K562 (cell line): ENCODE results near the gene KAZN. TPM values are rescaled to one million over a fixed set of nuclear protein-coding genes. Genes with fewer than 3 reads are reported as not detected.

Experiments used
- ATAC-seq: fragments of 200-7000 bp; cut with Tn5 transposase; 3 replicates; pipeline ENCODE4 v1.9.1; 2020; ENCODE audit warnings: moderate library complexity
- BruUV-seq: library from RNA; stranded (reverse); fragments of 400-500 nt; replicated peaks from 2 replicates; lab custom pipeline; 2021; lab: Mats Ljungman, UMichigan
- CTCF ChIA-PET: fragments of 300-600 bp; formaldehyde crosslinking; extraction: SDS; loops from one replicate; lab custom pipeline; 2021; ENCODE audit warnings: low intra/inter-chr PET ratio; lab: Yijun Ruan, JAX
- POLR2A ChIA-PET: fragments of 300-600, 350-650 bp; sonication (Branson Sonifier 250); formaldehyde crosslinking; extraction: SDS; loops from one replicate; lab custom pipeline; 2021; ENCODE audit warnings: antibody characterized with exemption, inconsistent platforms; lab: Yijun Ruan, JAX
- DNase-seq, 4 experiments: peaks; one replicate each; pipeline versions ENCODE4 v3.0.0 to v3.0.0-alpha.2; 2011 to 2018; ENCODE audit warnings: low spot score in 3 of 4, mixed read lengths in 3 of 4; ENCODE audit errors: extremely low read depth in 1 of 4
- FAIRE-seq: peaks from 2 replicates; lab custom pipeline; 2011; peaks lifted over from hg19 to GRCh38; lab: Jason Lieb, UNC
- H2AFZ ChIP-seq: 2 replicates; pipeline ENCODE4 v1.6.0; 2011; ENCODE audit warnings: low read depth, low read length, control low read depth, inconsistent platforms
- H3K27ac ChIP-seq: fragments of 200-600 bp; 3 replicates; pipeline ENCODE4 v1.8.0; 2011; ENCODE audit warnings: low read depth, mild to moderate bottlenecking, control low read depth, inconsistent platforms, low read length, moderate library complexity, mixed read lengths; ENCODE audit errors: extremely low read depth
- H3K27me3 ChIP-seq, 2 experiments: fragments of 300-600 bp in 1 of 2; 2 replicates in 1 of 2; 3 replicates in 1 of 2; pipeline versions ENCODE4 v1.6.0 to v1.8.0; 2011; ENCODE audit warnings: inconsistent platforms in 2 of 2, low read length in 2 of 2, mild to moderate bottlenecking in 1 of 2, mixed read lengths in 1 of 2, moderate library complexity in 1 of 2; ENCODE audit not compliant: control insufficient read depth in 2 of 2, insufficient read depth in 2 of 2
- H3K36me3 ChIP-seq: fragments of 300-600 bp; 3 replicates; pipeline ENCODE4 v1.8.0; 2011; ENCODE audit warnings: mild to moderate bottlenecking, low read length, inconsistent platforms; ENCODE audit not compliant: control insufficient read depth, insufficient read depth
- H3K4me1 ChIP-seq, 2 experiments: fragments of 200-600 bp in 1 of 2; replicated peaks in 1 of 2; 2 replicates in 1 of 2; 3 replicates in 1 of 2; pipeline versions ENCODE4 v1.5.1 to v1.8.0; 2011; ENCODE audit warnings: inconsistent platforms in 2 of 2, low read length in 2 of 2, mild to moderate bottlenecking in 1 of 2, mixed read lengths in 1 of 2, moderate library complexity in 1 of 2; ENCODE audit not compliant: control insufficient read depth in 2 of 2, insufficient read depth in 2 of 2
- H3K4me2 ChIP-seq: 2 replicates; pipeline ENCODE4 v1.6.1; 2011; ENCODE audit warnings: low read length, control low read depth, inconsistent platforms, mixed read lengths; ENCODE audit not compliant: insufficient read depth
- H3K4me3 ChIP-seq: fragments of 200-600 bp; sonication (generic), shearing (Covaris generic); 2 replicates; pipeline ENCODE4 v1.5.1; 2016; ENCODE audit warnings: control low read depth, inconsistent platforms
- H3K79me2 ChIP-seq: fragments of 200-600 bp; 3 replicates; pipeline ENCODE4 v1.8.0; 2011; ENCODE audit warnings: low read length, inconsistent platforms; ENCODE audit not compliant: control insufficient read depth, insufficient read depth
- H3K9ac ChIP-seq, 2 experiments: 2 replicates each; pipeline versions ENCODE4 v1.6.0 to v1.6.1; 2011; ENCODE audit warnings: low read depth in 2 of 2, low read length in 2 of 2, control low read depth in 1 of 2, inconsistent platforms in 1 of 2, mild to moderate bottlenecking in 1 of 2, mixed read lengths in 1 of 2; ENCODE audit not compliant: insufficient read depth in 1 of 2
- H3K9me1 ChIP-seq: one replicate; pipeline ENCODE4 v1.6.0; 2011; ENCODE audit warnings: inconsistent platforms, mild to moderate bottlenecking, low read length, moderate library complexity; ENCODE audit not compliant: control insufficient read depth, insufficient read depth
- H3K9me3 ChIP-seq: replicated peaks from 2 replicates; pipeline ENCODE4 v1.5.1; 2011; ENCODE audit warnings: low read depth, low read length, inconsistent platforms; ENCODE audit not compliant: control insufficient read depth, insufficient read depth
- H4K20me1 ChIP-seq: replicated peaks from 2 replicates; pipeline ENCODE4 v1.6.1; 2011; ENCODE audit warnings: low read length, inconsistent platforms, mixed read lengths; ENCODE audit not compliant: control insufficient read depth, insufficient read depth
- CC2D1A ChIP-seq: fragments of 450-650 bp; IDR thresholded peaks from 2 replicates; pipeline ENCODE4 v1.6.1; 2017; ENCODE audit warnings: mild to moderate bottlenecking
- CREB3L1 ChIP-seq: fragments of 450-650 bp; IDR thresholded peaks from 2 replicates; pipeline ENCODE4 v1.6.1; 2014; ENCODE audit warnings: low read depth, mild to moderate bottlenecking, moderate library complexity, borderline replicate concordance
- CREBBP ChIP-seq: IDR thresholded peaks from one replicate; pipeline ENCODE4 v1.6.1; 2012; ENCODE audit warnings: low read depth, mild to moderate bottlenecking, control low read depth, inconsistent platforms, low read length
- DNMT1 ChIP-seq: fragments of 450-650 bp; IDR thresholded peaks from 2 replicates; pipeline ENCODE4 v1.6.1; 2016; ENCODE audit warnings: antibody characterized with exemption, mild to moderate bottlenecking
- NCOA4 ChIP-seq: fragments of 450-650 bp; IDR thresholded peaks from 2 replicates; pipeline ENCODE4 v1.6.1; 2018; ENCODE audit warnings: mild to moderate bottlenecking; ENCODE audit not compliant: partially characterized antibody
- NFATC3 ChIP-seq: fragments of 450-650 bp; IDR thresholded peaks from 2 replicates; pipeline ENCODE4 v1.6.1; 2017; ENCODE audit warnings: mild to moderate bottlenecking
- POLR3A ChIP-seq: IDR thresholded peaks from 2 replicates; pipeline ENCODE4 v1.6.1; 2011; ENCODE audit warnings: borderline replicate concordance, mild to moderate bottlenecking, moderate library complexity; ENCODE audit not compliant: insufficient read length, insufficient read depth; ENCODE audit errors: extremely low read depth
- PTRF ChIP-seq: fragments of 450-650 bp; IDR thresholded peaks from 2 replicates; pipeline ENCODE4 v1.6.1; 2016; ENCODE audit warnings: mild to moderate bottlenecking, missing genetic modification characterization, missing compliant biosample characterization
- PTTG1 ChIP-seq: fragments of 450-650 bp; IDR thresholded peaks from 2 replicates; pipeline ENCODE4 v1.6.1; 2016; ENCODE audit warnings: low read depth, mild to moderate bottlenecking, missing genetic modification characterization, missing compliant biosample characterization
- SMARCE1 ChIP-seq: fragments of 450-650 bp; IDR thresholded peaks from 2 replicates; pipeline ENCODE4 v1.7.1; 2016; ENCODE audit warnings: mild to moderate bottlenecking
- TCF3 ChIP-seq: sonication (generic); formaldehyde crosslinking; IDR thresholded peaks from 2 replicates; pipeline ENCODE4 v1.4.0; 2020; ENCODE audit warnings: mild to moderate bottlenecking, missing genetic modification reagents
- ZBTB26 ChIP-seq: fragments of 450-650 bp; formaldehyde crosslinking; IDR thresholded peaks from 2 replicates; pipeline ENCODE4 v1.4.0; 2022; ENCODE audit warnings: missing genetic modification characterization
- ZNF146 ChIP-seq: IDR thresholded peaks from one replicate; pipeline ENCODE4 v1.6.1; 2018; ENCODE audit warnings: missing compliant biosample characterization; ENCODE audit not compliant: unreplicated experiment
- ZNF324 ChIP-seq: fragments of 250-450 bp; sonication (Bioruptor Pico); IDR thresholded peaks from 2 replicates; pipeline ENCODE4 v1.4.0; 2020; ENCODE audit warnings: mild to moderate bottlenecking
- ZNF695 ChIP-seq: fragments of 450-650 bp; formaldehyde crosslinking; IDR thresholded peaks from 2 replicates; pipeline ENCODE4 v1.4.0; 2020; ENCODE audit warnings: mild to moderate bottlenecking, moderate library complexity
- WGBS: fragments of 100-300 bp; shearing (Covaris generic); methylation state at CpG from one replicate; pipeline ENCODE4 v1.1.6; 2016; ENCODE audit warnings: low coverage, mixed read lengths; ENCODE audit not compliant: insufficient coverage; ENCODE audit errors: missing lambda C conversion rate; 5-methylcytosine and 5-hydroxymethylcytosine counted together
- in situ Hi-C: fragments of 300-500 bp; cut with MboI; formaldehyde crosslinking; loops from 4 replicates; pipeline ENCODE4 v1.15.0; 2018; ENCODE audit warnings: inconsistent platforms, mixed read lengths
- intact Hi-C: fragments of 100-400 bp; cut with micrococcal nuclease; formaldehyde crosslinking; loops from 2 replicates; pipeline ENCODE4 v1.14.2; 2022
- polyA plus RNA-seq, 8 experiments: library from polyadenylated mRNA; depleted of rRNA in 4 of 8; stranded (reverse) in 5 of 8; unstranded in 3 of 8; fragments of >200 nt; fragmentation: Nextera tagmentation in 2 of 8; fragmentation: Illumina TruSeq in 1 of 8; extraction: Ambion mirVana in 2 of 8; extraction: Trizol in 1 of 8; gene quantifications; 2 replicates each; pipeline versions ENCODE4 v1.2.1 to v1.2.3, GENCODE V29; 2011 to 2014; ENCODE audit warnings: inconsistent platforms in 1 of 8, missing spikeins in 1 of 8
- total RNA-seq, 7 experiments: library from RNA; depleted of rRNA in 6 of 7; stranded (reverse); fragments of >200 nt in 6 of 7; fragmentation: Illumina TruSeq in 2 of 7; extraction: Trizol in 2 of 7; gene quantifications; 2 replicates each; pipeline versions ENCODE4 v1.2.1 to v1.2.3, GENCODE V29; 2011 to 2021; ENCODE audit warnings: low replicate concordance in 1 of 7
- TF ChIP-seq, protein P1 (sequence below): fragments of 250-450 bp; sonication (Bioruptor Pico); IDR thresholded peaks from 2 replicates; pipeline ENCODE4 v1.5.0; 2020; ENCODE audit warnings: mild to moderate bottlenecking
- TF ChIP-seq, protein P2 (sequence below): fragments of 450-650 bp; IDR thresholded peaks from 2 replicates; pipeline ENCODE4 v1.6.1; 2016; ENCODE audit warnings: low read depth, mild to moderate bottlenecking, moderate library complexity
- TF ChIP-seq, protein P3 (sequence below): IDR thresholded peaks from 2 replicates; pipeline ENCODE4 v1.6.1; 2014; ENCODE audit warnings: antibody characterized with exemption

The KAZN gene
- total and polyA plus RNA-seq, 9 of the 15 experiments (the other 6 are each of a cell fraction or from before 2014, with no cell fraction given) = 2.1 to 21.6 (median 5.4) TPM

- ChIA-PET POLR2A (interaction anchor here (0.8 to 1.0 kb wide), 2 partner anchors 8 to 16 kb away, joined by 3 to 4 read pairs; no protein-coding TSS in a partner anchor), CTCF (no interaction called here)
- Histone ChIP-seq H3K4me2 (no peak overlapping the region), H4K20me1 (no peaks in the 10 kb centered on the region; the same call in 1 of the 2 replicates), H3K27me3 (peaks cover 73% of the 10 kb centered on the region in 2 experiments), H3K9me3 (no peaks in the 10 kb centered on the region), H3K4me1 (peaks cover 0 to 6% of the 10 kb centered on the region in 2 experiments; a peak in 2 of 5 replicates), H2AFZ (no peak overlapping the region), H3K27ac (no peak overlapping the region), H3K36me3 (no peaks in the 10 kb centered on the region), H3K9ac (no peak overlapping the region), H3K4me3 (no peak overlapping the region), H3K79me2 (no peaks in the 10 kb centered on the region), H3K9me1 (no peaks in the 10 kb centered on the region)
- intact Hi-C loops (loop anchor here (10.0 kb wide), 1 partner anchor 623 kb away; no protein-coding TSS in a partner anchor), in situ Hi-C loops (no loop called here)
- no TSS peak for BruUV-seq
- 12% methylated on average over 6 of the region's 6 CpGs for WGBS
- FAIRE-seq (no peak), ATAC-seq (no peak), DNase-seq (no peak)
- TF ChIP-seq POLR3A (no peak), CREBBP (no peak), CC2D1A (no peak), NCOA4 (no peak), ZNF324 (no peak), TCF3 (no peak), ZNF695 (CRISPR knock-in tag) (no peak), ZNF146 (CRISPR knock-in tag) (no peak), NFATC3 (no peak), PTRF (tag) (no peak), SMARCE1 (no peak), ZBTB26 (no peak), CREB3L1 (no peak), PTTG1 (tag) (no peak), DNMT1 (no peak)
- TF ChIP-seq, protein P1, sequence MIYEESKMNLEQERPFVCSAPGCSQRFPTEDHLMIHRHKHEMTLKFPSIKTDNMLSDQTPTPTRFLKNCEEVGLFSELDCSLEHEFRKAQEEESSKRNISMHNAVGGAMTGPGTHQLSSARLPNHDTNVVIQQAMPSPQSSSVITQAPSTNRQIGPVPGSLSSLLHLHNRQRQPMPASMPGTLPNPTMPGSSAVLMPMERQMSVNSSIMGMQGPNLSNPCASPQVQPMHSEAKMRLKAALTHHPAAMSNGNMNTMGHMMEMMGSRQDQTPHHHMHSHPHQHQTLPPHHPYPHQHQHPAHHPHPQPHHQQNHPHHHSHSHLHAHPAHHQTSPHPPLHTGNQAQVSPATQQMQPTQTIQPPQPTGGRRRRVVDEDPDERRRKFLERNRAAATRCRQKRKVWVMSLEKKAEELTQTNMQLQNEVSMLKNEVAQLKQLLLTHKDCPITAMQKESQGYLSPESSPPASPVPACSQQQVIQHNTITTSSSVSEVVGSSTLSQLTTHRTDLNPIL = no peak
- TF ChIP-seq, protein P2, sequence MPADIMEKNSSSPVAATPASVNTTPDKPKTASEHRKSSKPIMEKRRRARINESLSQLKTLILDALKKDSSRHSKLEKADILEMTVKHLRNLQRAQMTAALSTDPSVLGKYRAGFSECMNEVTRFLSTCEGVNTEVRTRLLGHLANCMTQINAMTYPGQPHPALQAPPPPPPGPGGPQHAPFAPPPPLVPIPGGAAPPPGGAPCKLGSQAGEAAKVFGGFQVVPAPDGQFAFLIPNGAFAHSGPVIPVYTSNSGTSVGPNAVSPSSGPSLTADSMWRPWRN = no peak
- TF ChIP-seq, protein P3, sequence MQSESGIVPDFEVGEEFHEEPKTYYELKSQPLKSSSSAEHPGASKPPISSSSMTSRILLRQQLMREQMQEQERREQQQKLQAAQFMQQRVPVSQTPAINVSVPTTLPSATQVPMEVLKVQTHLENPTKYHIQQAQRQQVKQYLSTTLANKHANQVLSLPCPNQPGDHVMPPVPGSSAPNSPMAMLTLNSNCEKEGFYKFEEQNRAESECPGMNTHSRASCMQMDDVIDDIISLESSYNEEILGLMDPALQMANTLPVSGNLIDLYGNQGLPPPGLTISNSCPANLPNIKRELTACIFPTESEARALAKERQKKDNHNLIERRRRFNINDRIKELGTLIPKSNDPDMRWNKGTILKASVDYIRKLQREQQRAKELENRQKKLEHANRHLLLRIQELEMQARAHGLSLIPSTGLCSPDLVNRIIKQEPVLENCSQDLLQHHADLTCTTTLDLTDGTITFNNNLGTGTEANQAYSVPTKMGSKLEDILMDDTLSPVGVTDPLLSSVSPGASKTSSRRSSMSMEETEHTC = no peak
Measured at GRCh38 chr1:14738235-14738634, 139.8 kb downstream of the KAZN start.
